Measurements from ENCODE around the gene KANK2.
"Not testable (repeated sequence)": the region's sequence is repeated elsewhere in the genome, so short reads cannot be mapped to it uniquely, and the experiment has no call there.

Gene KANK2

GRCh38 chr19:11187441-11187840 is 9.9 kb downstream of the KANK2 start:
- Histone ChIP-seq H3K27me3 (replicated peaks) (no peaks in the 10 kb centered on the region), H3K36me3 (replicated peaks) (peaks cover 45% of the 10 kb centered on the region), H3K27ac (no peak overlapping the region), H3K4me3 (ENCODE audit: low read depth, low read length) (no peak overlapping the region)
- in situ Hi-C loops (cut with HindIII; ENCODE audit: low pct_ligation_motif_present, low sequenced_read_pairs), result no loop called here
- no peak for DNase-seq
- TF ChIP-seq CTCF (IDR thresholded peaks at IDR 0.05; ENCODE audit: low read depth, low read length, missing control alignments), result no peak

GRCh38 chr19:11182994-11183393 is 14.4 kb downstream of the KANK2 start:
- H3K36me3 ChIP-seq (replicated peaks), result peaks cover 26% of the 10 kb centered on the region
- no peak for TF ChIP-seq CTCF (IDR thresholded peaks at IDR 0.05; ENCODE audit: low read depth, low read length, missing control alignments)
- in situ Hi-C loops (cut with HindIII; ENCODE audit: low pct_ligation_motif_present, low sequenced_read_pairs), result no loop called here
- H3K27me3 ChIP-seq (replicated peaks), result no peaks in the 10 kb centered on the region
- no peak overlapping the region for H3K4me3 ChIP-seq (ENCODE audit: low read depth, low read length)
- DNase-seq, result no peak
- no peak overlapping the region for H3K27ac ChIP-seq

- no peak for DNase-seq
- Histone ChIP-seq H3K27me3 (replicated peaks) (no peaks in the 10 kb centered on the region), H3K27ac (no peak overlapping the region), H3K4me3 (ENCODE audit: low read depth, low read length) (no peak overlapping the region), H3K36me3 (replicated peaks) (peaks cover 28% of the 10 kb centered on the region)
- in situ Hi-C loops (cut with HindIII; ENCODE audit: low pct_ligation_motif_present, low sequenced_read_pairs), result no loop called here
- no peak for TF ChIP-seq CTCF (IDR thresholded peaks at IDR 0.05; ENCODE audit: low read depth, low read length, missing control alignments)
Measured at GRCh38 chr19:11181488-11181887, 15.9 kb downstream of the KANK2 start.

- in situ Hi-C loops (cut with HindIII; ENCODE audit: low pct_ligation_motif_present, low sequenced_read_pairs); DNase-seq; H3K27me3 ChIP-seq (replicated peaks); H3K4me3 ChIP-seq (ENCODE audit: low read depth, low read length); H3K27ac ChIP-seq: not testable (repeated sequence)
- H3K36me3 ChIP-seq (replicated peaks), result peaks cover 30% of the 10 kb centered on the region
Measured at GRCh38 chr19:11180975-11181374, 16.4 kb downstream of the KANK2 start.

- TF ChIP-seq CTCF (IDR thresholded peaks at IDR 0.05; ENCODE audit: low read depth, low read length, missing control alignments), result no peak
- in situ Hi-C loops (cut with HindIII; ENCODE audit: low pct_ligation_motif_present, low sequenced_read_pairs), result no loop called here
Measured at GRCh38 chr19:11180346-11180745, 17.0 kb downstream of the KANK2 start.

GRCh38 chr19:11179716-11180297 is 17.5 kb downstream of the KANK2 start:
- H3K27ac ChIP-seq, result no peak overlapping the region

More at GRCh38 chr19:11180346-11180745, 17.0 kb downstream of the KANK2 start:
- H3K27me3 ChIP-seq (replicated peaks), result no peaks in the 10 kb centered on the region
- DNase-seq, result no peak
- H3K27ac ChIP-seq, result no peak overlapping the region
- H3K4me3 ChIP-seq (ENCODE audit: low read depth, low read length), result no peak overlapping the region
- peaks cover 31% of the 10 kb centered on the region for H3K36me3 ChIP-seq (replicated peaks)

GRCh38 chr19:11179145-11179465 is 18.2 kb downstream of the KANK2 start:
- H3K27ac ChIP-seq; in situ Hi-C loops (cut with HindIII; ENCODE audit: low pct_ligation_motif_present, low sequenced_read_pairs); H3K27me3 ChIP-seq (replicated peaks); DNase-seq; H3K4me3 ChIP-seq (ENCODE audit: low read depth, low read length): not testable (repeated sequence)
- H3K36me3 ChIP-seq (replicated peaks), result peaks cover 26% of the 10 kb centered on the region

More at GRCh38 chr19:11179716-11180297, 17.5 kb downstream of the KANK2 start:
- in situ Hi-C loops (cut with HindIII; ENCODE audit: low pct_ligation_motif_present, low sequenced_read_pairs), result no loop called here
- no peak for TF ChIP-seq CTCF (IDR thresholded peaks at IDR 0.05; ENCODE audit: low read depth, low read length, missing control alignments)
- Histone ChIP-seq H3K36me3 (replicated peaks) (peaks cover 27% of the 10 kb centered on the region), H3K4me3 (ENCODE audit: low read depth, low read length) (no peak overlapping the region), H3K27me3 (replicated peaks) (no peaks in the 10 kb centered on the region)
- DNase-seq, result no peak
